ENCODE results near the gene PEF1.

Gene PEF1

GRCh38 chr1:31626223-31627207 lies 18.2 kb downstream of the PEF1 start:
- TF ChIP-seq FOXM1 (IDR thresholded peaks at IDR 0.05; ENCODE audit: borderline replicate concordance, low read depth): no peak
- TF ChIP-seq YY1 (IDR thresholded peaks at IDR 0.05; ENCODE audit: low read depth): no peak
- no peak for TF ChIP-seq CEBPB (IDR thresholded peaks at IDR 0.05)
- TF ChIP-seq CREB1 (IDR thresholded peaks at IDR 0.05; ENCODE audit: low read depth): no peak
- TF ChIP-seq EGR1 (IDR thresholded peaks at IDR 0.05): no peak
- TF ChIP-seq ZBTB7A (IDR thresholded peaks at IDR 0.05; ENCODE audit: low read depth): no peak
- no peak for TF ChIP-seq EP300 (IDR thresholded peaks at IDR 0.05; ENCODE audit: borderline replicate concordance)
- no peak for TF ChIP-seq NFIC (IDR thresholded peaks at IDR 0.05)
- no peak for TF ChIP-seq TEAD4 (IDR thresholded peaks at IDR 0.05)
- TF ChIP-seq REST (IDR thresholded peaks at IDR 0.05; ENCODE audit: low read depth): no peak
- TF ChIP-seq USF1 (IDR thresholded peaks at IDR 0.05): no peak
- no peak for TF ChIP-seq RAD21 (IDR thresholded peaks at IDR 0.05; ENCODE audit: low read depth)
- TF ChIP-seq TAF1 (IDR thresholded peaks at IDR 0.05; ENCODE audit: low read depth): no peak
- no peak for TF ChIP-seq MAX (IDR thresholded peaks at IDR 0.05)
- TF ChIP-seq TCF12 (IDR thresholded peaks at IDR 0.05; ENCODE audit: low read depth): no peak

GRCh38 chr1:31625561-31626222 lies 19.0 kb downstream of the PEF1 start:
- no peak for TF ChIP-seq EP300 (IDR thresholded peaks at IDR 0.05; ENCODE audit: borderline replicate concordance)

GRCh38 chr1:31624731-31625514 lies 19.8 kb downstream of the PEF1 start:
- TF ChIP-seq TEAD4 (IDR thresholded peaks at IDR 0.05) (no peak), EP300 (IDR thresholded peaks at IDR 0.05; ENCODE audit: borderline replicate concordance) (no peak), TAF1 (IDR thresholded peaks at IDR 0.05; ENCODE audit: low read depth) (no peak), USF1 (IDR thresholded peaks at IDR 0.05) (no peak), FOXM1 (IDR thresholded peaks at IDR 0.05; ENCODE audit: borderline replicate concordance, low read depth) (no peak), ZBTB7A (IDR thresholded peaks at IDR 0.05; ENCODE audit: low read depth) (no peak), NFIC (IDR thresholded peaks at IDR 0.05) (no peak), RAD21 (IDR thresholded peaks at IDR 0.05; ENCODE audit: low read depth) (no peak), CEBPB (IDR thresholded peaks at IDR 0.05) (no peak), YY1 (IDR thresholded peaks at IDR 0.05; ENCODE audit: low read depth) (no peak), EGR1 (IDR thresholded peaks at IDR 0.05) (no peak), TCF12 (IDR thresholded peaks at IDR 0.05; ENCODE audit: low read depth) (no peak), MAX (IDR thresholded peaks at IDR 0.05) (no peak), CREB1 (IDR thresholded peaks at IDR 0.05; ENCODE audit: low read depth) (no peak), REST (IDR thresholded peaks at IDR 0.05; ENCODE audit: low read depth) (no peak)

GRCh38 chr1:31624309-31624708 lies 20.4 kb downstream of the PEF1 start:
- TF ChIP-seq NFIC (IDR thresholded peaks at IDR 0.05): no peak
- no peak for TF ChIP-seq CREB1 (IDR thresholded peaks at IDR 0.05; ENCODE audit: low read depth)
- no peak for TF ChIP-seq RAD21 (IDR thresholded peaks at IDR 0.05; ENCODE audit: low read depth)
- no peak for TF ChIP-seq TEAD4 (IDR thresholded peaks at IDR 0.05)
- TF ChIP-seq FOXM1 (IDR thresholded peaks at IDR 0.05; ENCODE audit: borderline replicate concordance, low read depth): no peak
- TF ChIP-seq EGR1 (IDR thresholded peaks at IDR 0.05): no peak
- TF ChIP-seq EP300 (IDR thresholded peaks at IDR 0.05; ENCODE audit: borderline replicate concordance): no peak
- TF ChIP-seq MAX (IDR thresholded peaks at IDR 0.05): no peak
- no peak for TF ChIP-seq TCF12 (IDR thresholded peaks at IDR 0.05; ENCODE audit: low read depth)
- no peak for TF ChIP-seq REST (IDR thresholded peaks at IDR 0.05; ENCODE audit: low read depth)
- TF ChIP-seq ZBTB7A (IDR thresholded peaks at IDR 0.05; ENCODE audit: low read depth): no peak
- TF ChIP-seq CEBPB (IDR thresholded peaks at IDR 0.05): no peak
